Loucy (cell line): ENCODE measurements around the gene KLRC2.

Experiments
- H2AFZ ChIP-seq: fragments of 200-600 bp; sonication (generic); 2 replicates; pipeline ENCODE4 v1.6.0; 2016; ENCODE audit warnings: antibody characterized with exemption, mild to moderate bottlenecking, low read length, moderate library complexity
- H3F3A ChIP-seq: fragments of 200-600 bp; 2 replicates; pipeline ENCODE4 v1.6.0; 2016; ENCODE audit warnings: antibody characterized with exemption, low read depth, mild to moderate bottlenecking
- H3K27me3 ChIP-seq: fragments of 200-600 bp; sonication (generic); 2 replicates; pipeline ENCODE4 v1.6.1; 2014; ENCODE audit warnings: low read length, mild to moderate bottlenecking; ENCODE audit not compliant: insufficient read depth, poor library complexity, severe bottlenecking
- H3K36me3 ChIP-seq: fragments of 200-600 bp; sonication (generic); 2 replicates; pipeline ENCODE4 v1.6.1; 2016; ENCODE audit warnings: low read length; ENCODE audit not compliant: insufficient read depth
- H3K4me1 ChIP-seq: fragments of 200-600 bp; sonication (generic); 2 replicates; pipeline ENCODE4 v1.5.1; 2014; ENCODE audit warnings: low read length, mild to moderate bottlenecking; ENCODE audit not compliant: insufficient read depth, poor library complexity, severe bottlenecking
- H3K4me2 ChIP-seq: fragments of 200-600 bp; sonication (generic); 2 replicates; pipeline ENCODE4 v1.6.0; 2014; ENCODE audit warnings: antibody characterized with exemption, low read length, low read depth, mild to moderate bottlenecking; ENCODE audit not compliant: poor library complexity, severe bottlenecking
- H3K4me3 ChIP-seq: fragments of 200-600 bp; sonication (generic); 2 replicates; pipeline ENCODE4 v1.5.1; 2014; ENCODE audit warnings: low read length, mild to moderate bottlenecking, mixed read lengths; ENCODE audit not compliant: poor library complexity, severe bottlenecking
- H3K79me2 ChIP-seq: fragments of 200-600 bp; sonication (generic); 2 replicates; pipeline ENCODE4 v1.6.1; 2014; ENCODE audit warnings: low read length; ENCODE audit not compliant: insufficient read depth
- H3K9ac ChIP-seq: fragments of 200-600 bp; sonication (generic); 2 replicates; pipeline ENCODE4 v1.6.0; 2014; ENCODE audit warnings: mild to moderate bottlenecking, low read depth, low read length, moderate library complexity; ENCODE audit not compliant: poor library complexity, severe bottlenecking
- H3K9me2 ChIP-seq: fragments of 200-600 bp; sonication (generic); replicated peaks from 2 replicates; pipeline ENCODE4 v1.6.1; 2016; ENCODE audit warnings: low read depth, low read length, mixed read lengths
- H3K9me3 ChIP-seq: fragments of 200-600 bp; sonication (generic); 2 replicates; pipeline ENCODE4 v1.6.1; 2014; ENCODE audit warnings: mild to moderate bottlenecking, antibody characterized with exemption, low read length, low read depth; ENCODE audit not compliant: insufficient read depth
- H4K20me1 ChIP-seq: fragments of 200-600 bp; sonication (generic); 2 replicates; pipeline ENCODE4 v1.6.0; 2014; ENCODE audit warnings: antibody characterized with exemption, low read length, mild to moderate bottlenecking; ENCODE audit not compliant: insufficient read depth, poor library complexity, severe bottlenecking
- CTCF ChIP-seq: fragments of 200-600 bp; sonication (generic); conservative IDR thresholded peaks from 2 replicates; pipeline ENCODE4 v1.5.1; 2014; ENCODE audit warnings: mild to moderate bottlenecking, antibody characterized with exemption, low read length
- EZH2phosphoT487 ChIP-seq: fragments of 200-600 bp; IDR thresholded peaks from 2 replicates; pipeline ENCODE4 v1.6.1; 2018; ENCODE audit warnings: antibody characterized with exemption, mild to moderate bottlenecking, moderate library complexity, borderline replicate concordance

Gene KLRC2

GRCh38 chr12:10405294-10405693 lies 30.5 kb downstream of the KLRC2 start:
- Histone ChIP-seq H2AFZ (no peak overlapping the region), H3F3A (no peaks in the 10 kb centered on the region), H3K4me1 (peaks cover 3% of the 10 kb centered on the region), H3K9me2 (no peaks in the 10 kb centered on the region), H3K27me3 (no peaks in the 10 kb centered on the region), H4K20me1 (no peaks in the 10 kb centered on the region), H3K36me3 (no peaks in the 10 kb centered on the region), H3K9me3 (no peaks in the 10 kb centered on the region), H3K4me2 (no peak overlapping the region), H3K4me3 (no peak overlapping the region), H3K9ac (no peak overlapping the region), H3K79me2 (no peaks in the 10 kb centered on the region)
- TF ChIP-seq CTCF (no peak), EZH2phosphoT487 (no peak)

- Histone ChIP-seq H3K9me2 (no peaks in the 10 kb centered on the region), H3K27me3 (no peaks in the 10 kb centered on the region), H3K36me3 (no peaks in the 10 kb centered on the region), H3K4me3 (no peak overlapping the region), H3K9me3 (no peaks in the 10 kb centered on the region), H3K4me2 (no peak overlapping the region), H3K9ac (no peak overlapping the region), H3F3A (no peaks in the 10 kb centered on the region), H3K4me1 (peaks cover 6% of the 10 kb centered on the region), H4K20me1 (no peaks in the 10 kb centered on the region), H2AFZ (no peak overlapping the region), H3K79me2 (no peaks in the 10 kb centered on the region)
- TF ChIP-seq CTCF (no peak), EZH2phosphoT487 (no peak)
Measured at GRCh38 chr12:10404798-10405197, 31.0 kb downstream of the KLRC2 start.

- Histone ChIP-seq H3F3A (no peaks in the 10 kb centered on the region), H3K4me2 (peak overlapping the region; percentile 10), H3K27me3 (no peaks in the 10 kb centered on the region), H3K36me3 (no peaks in the 10 kb centered on the region), H3K9ac (no peak overlapping the region), H3K9me3 (no peaks in the 10 kb centered on the region), H3K4me3 (no peak overlapping the region), H4K20me1 (no peaks in the 10 kb centered on the region), H2AFZ (no peak overlapping the region; the same call in 1 of the 2 replicates), H3K79me2 (no peaks in the 10 kb centered on the region), H3K9me2 (no peaks in the 10 kb centered on the region), H3K4me1 (peaks cover 20% of the 10 kb centered on the region)
- TF ChIP-seq CTCF = no peak
- no peak for TF ChIP-seq EZH2phosphoT487
Measured at GRCh38 chr12:10400829-10401228, 35.0 kb downstream of the KLRC2 start.
